ENCODE data around the gene ABLIM2.

ABLIM2 gene

DNA sequence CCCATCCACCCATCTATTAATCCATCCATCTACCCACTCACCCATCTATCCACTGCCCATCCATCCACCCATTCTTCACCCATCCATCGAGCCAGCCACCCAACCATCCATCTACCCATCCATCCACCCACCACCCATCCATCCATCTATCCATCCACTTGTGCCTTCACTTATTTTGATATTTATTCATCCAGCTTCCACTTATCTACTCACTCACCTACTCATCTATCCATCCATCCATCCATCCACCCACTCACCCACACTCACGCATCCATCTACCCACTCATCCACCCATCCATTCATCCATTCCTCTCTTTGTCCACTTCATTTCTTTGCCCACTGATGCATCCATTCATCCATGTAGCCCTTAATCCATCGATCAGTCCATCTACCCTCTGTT is 146.1 kb downstream of the ABLIM2 start:
- DNase-seq, result no peak

DNA sequence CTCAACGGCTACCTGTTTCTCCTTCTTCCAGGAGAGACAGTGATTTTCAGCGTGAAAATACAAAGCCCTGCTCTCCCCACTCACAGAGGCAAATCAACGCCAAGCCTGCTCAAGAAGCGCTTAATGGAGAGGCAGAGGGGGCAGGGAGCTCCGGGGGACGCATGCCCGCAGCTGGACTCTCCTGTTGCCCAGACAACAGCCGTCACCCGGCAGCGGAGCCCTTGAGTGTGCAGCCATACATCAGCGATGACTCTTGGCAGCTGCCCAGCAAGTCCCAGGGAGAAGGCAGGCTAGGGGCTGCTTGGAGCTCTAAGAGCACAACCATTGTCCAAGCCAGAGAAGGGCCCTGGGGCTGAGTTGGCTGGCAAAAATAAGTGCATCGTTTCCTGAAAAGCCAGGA is 148.0 kb downstream of the ABLIM2 start:
- DNase-seq, result peak; percentile 94

DNA sequence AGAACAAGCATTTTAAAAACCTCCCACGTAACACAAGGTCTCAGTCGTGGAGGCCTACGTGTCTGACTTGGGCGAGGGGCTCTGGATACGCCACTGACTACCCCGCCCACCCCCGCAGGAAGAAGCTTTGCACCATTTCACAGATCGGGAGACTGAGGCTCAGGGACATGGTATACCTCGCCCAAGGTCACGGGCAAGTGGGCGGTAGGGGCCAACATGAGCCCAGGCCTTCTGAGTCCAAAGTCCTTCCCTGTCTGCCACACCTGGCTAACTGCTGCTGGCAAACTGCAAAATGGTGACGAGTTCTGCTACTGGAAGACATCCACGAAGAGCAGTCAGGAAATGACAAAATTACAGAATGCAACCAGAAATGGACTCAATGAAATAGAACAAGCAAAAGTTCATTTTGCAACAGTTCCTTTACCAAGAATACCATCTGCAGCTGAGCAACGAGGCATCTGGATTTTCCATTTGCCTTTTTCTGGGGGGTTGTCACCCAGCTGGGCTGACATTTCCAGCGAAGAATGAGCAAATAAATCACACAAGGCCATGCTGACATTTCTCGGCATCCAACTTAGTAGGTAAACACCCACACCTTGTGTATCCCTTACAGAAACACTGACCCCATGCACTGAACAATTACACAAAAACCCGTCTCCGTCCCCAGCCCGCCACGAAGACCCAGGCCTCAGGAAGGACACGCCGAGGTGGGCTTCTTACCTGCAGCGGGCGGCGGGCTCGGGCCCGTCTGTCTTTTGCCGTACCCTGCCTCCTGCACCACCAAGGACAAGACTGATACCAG is 148.7 kb downstream of the ABLIM2 start:
- no peak for DNase-seq

DNA sequence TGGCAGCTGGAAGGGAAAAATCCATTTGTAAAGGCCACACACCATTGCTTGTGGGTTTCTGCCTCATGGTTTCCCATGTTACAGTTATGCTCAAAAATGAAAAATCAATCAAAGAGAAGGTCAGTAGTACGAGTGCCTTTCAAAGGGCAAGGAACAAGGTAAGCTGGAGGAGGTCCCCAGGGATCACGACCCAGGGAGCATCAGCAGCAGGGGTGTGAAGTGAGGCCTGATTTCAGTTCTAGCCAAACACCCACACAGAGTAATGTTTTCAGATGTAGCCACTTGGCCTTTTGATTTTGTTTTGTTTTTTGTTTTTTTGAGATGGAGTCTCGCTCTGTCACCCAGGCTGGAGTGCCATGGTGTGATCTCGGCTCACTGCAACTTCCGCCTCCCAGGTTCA is 149.5 kb downstream of the ABLIM2 start:
- no peak for DNase-seq

DNA sequence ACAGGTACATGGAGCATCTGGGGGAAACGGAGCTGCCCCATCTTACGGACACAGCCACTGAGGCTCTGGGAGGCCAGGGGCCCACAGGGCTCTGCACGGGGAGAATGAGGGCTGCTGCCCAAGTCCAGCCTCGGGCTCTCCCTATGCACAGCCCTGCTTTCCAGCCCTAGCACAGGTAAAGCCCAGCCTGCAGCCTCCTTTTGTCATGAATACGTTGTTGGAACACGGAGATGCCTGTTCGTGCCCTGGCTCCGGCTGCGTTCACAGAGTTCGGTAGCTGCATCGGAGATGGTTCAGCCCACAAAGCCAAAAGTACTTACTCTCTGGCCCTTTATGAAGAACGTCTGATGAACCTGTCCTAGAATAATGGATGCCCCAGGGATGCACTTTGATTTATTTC is 150.2 kb downstream of the ABLIM2 start:
- DNase-seq, result no peak

DNA sequence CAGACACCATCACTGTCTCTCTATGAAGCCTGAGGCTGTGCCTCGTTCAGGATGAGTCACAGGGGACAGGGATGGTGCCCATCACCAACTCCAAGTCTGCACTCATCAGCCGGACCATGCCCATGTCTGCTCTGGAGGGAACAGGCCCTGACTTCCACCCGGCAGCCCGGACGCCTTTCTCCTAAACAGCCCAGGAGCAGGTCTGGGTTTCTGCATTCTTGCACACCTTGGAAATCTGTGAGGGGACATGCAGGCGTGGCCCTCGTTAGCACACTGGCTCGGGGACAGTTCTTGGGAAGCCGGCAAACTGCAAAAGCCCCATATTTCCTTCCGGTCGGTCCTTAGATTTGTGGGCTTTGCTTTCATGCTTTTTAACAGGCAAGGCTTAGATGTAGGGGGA is 151.0 kb downstream of the ABLIM2 start:
- no peak for DNase-seq

DNA sequence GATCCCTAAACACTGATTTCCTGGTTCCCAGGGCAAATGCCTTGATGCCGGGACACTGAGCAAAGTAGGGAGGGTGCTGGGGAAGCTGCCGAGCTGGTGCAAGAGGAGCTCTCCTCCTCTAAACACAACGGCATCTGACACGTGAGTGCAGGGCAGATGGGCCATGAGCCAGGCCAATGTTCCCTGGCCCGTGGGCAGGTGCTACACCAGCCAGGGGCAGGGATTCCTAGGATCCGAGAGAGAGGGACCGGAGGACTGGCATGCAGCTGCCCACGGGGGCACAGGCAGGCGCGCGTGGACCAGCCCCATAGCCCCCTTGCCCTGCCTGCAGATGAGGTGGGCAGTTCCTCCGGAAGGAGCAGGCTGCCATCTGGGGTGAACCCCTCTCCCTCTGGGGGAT is 152.1 kb downstream of the ABLIM2 start:
- no peak for DNase-seq

DNA sequence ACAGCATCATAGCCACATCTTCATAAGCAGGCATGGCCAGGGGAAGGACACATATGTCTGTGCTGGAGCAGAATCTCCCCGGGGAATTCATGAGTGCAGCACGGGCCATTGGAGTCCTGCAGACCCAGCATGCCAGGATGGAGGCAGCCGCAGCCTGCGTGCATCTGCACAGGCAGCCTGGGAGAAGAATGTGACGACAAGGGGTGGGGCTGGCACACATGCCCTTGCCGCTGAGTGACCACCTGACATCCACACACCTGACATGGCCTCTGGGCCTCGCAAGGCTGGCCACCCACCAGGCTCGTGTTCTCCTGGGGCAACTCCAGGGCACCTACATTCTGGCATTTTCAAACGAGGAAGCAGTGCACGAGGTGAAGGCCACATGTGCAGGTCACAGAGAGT is 152.8 kb downstream of the ABLIM2 start:
- DNase-seq, result no peak

DNA sequence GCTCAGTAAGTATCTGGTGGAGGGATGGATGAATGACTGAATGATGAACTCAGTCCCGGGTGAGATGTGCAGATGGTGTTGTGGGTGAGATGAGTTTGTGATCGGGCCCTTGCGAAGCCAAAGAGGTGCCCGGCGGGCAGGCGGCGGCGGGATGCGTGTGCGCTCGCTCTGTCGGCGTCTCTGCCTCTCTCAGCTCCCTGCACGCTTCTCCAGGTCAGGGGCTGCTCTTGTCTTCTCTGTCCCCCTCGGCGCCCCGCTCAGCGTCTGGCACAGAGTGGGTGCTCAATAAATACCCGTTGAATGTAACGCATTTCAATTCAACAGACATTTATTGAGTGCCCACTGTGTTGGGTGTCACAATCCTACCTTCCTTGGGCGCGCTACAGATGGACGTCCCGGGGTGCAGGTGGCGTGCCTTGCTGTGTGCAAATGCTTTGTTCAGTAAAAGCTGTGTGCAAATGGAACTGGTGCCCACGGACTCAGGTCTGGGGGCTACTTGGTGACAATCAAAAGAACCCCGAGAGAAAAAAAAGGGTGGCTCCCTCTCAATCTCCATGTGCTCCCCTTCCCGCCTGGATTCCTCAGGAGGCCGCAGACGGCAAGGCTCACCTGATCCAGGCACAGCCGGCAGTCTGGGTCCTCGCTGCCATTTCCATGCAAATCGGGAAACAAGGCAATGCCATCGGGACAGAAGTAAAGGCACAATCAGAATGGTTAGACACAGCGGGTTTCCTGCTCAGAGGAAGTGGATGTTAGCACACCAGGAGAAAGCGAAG is 153.4 kb downstream of the ABLIM2 start:
- no peak for DNase-seq

DNA sequence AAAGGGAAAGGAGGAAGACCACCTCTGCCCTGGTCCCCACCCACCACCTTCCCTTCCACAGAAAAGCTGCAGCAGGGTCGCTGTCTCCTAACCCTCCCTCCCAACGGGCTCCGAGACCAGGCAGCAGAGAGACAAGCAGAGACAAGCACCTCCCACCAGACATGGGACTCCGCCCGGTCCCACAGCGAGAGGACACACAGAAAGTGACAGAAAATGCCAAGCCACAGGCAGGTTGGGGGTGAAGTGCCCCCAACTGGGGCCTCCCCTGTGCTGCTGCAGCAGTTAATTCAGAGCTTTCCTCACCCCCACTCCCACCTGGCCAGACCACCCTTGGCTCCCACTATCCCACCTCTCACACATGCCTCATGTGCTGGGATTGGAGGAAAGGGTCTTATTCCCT is 154.5 kb downstream of the ABLIM2 start:
- no peak for DNase-seq

DNA sequence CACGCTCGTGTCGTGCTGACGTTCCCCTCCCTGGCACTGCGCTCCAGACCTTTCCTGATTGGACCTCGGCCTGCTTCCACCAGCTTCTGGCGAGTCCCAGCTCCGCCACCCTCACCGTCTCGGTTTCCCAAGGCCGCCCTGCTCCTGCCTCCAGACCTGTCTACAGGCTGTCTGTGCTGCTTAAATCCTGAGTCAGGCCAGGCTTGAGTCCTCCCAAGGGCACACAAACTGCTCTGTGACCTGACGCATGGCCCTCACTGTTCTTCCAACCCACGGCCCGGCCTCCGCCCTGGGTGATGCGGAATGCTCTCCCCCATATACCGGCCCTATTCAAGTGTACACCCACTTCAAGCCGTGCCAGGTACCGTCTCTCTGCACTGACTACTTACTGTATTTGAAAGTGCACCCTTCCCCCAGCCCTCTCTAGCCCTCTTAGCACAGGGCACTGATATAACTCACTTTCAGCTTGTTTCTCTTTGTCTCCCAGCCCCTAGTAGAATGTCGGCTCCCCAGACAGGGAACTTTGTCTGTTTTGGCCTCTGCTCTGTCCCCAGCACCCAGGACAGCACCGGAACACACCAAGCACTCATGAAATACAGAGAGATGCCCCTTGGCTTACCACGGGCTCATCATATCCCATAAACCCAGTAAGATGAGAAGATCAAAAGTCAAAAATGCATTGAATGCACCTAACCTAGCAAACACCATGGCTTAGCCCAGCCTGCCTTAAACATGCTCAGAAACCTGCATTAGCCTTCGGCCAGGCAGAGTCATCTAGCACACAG is 155.9 kb downstream of the ABLIM2 start:
- no peak for DNase-seq

DNA sequence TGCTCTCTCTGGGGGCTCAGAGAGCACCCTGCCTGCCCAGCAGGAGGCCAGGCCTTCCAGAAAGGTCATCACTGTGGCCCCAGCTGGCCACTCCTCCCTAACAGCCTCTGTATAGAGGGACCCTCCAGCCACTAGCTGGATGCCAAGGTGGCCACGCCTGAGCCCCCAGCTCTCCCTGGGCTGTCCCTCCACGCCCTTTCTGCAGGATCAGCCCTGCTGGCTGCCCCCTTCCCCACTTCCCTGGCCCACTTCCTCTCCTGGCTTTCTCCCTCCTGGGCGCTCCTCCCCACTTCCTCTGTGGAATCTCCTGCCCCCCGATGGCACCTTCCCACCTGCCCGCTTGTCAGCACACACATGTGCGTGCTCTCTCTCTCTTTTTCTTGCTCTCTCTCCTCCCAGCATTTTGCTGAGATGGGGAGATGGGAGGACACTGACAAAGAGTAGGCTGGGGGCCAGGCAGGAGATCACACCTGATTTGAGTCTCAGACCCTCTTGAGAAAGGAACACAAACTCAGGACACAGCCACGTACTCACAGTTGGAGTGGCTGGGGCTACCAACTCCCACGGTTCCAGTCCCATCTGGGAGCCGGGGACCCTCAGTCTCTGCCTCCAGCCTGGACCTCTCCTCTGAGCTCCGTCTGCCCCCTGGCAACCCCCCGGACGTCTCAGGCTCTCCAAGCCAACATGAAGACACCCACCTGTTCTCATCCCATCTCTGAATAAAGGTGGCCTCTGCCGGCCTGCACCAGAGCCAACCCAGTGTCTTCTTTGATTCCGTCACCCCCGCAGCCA is 156.9 kb downstream of the ABLIM2 start:
- no peak for DNase-seq

DNA sequence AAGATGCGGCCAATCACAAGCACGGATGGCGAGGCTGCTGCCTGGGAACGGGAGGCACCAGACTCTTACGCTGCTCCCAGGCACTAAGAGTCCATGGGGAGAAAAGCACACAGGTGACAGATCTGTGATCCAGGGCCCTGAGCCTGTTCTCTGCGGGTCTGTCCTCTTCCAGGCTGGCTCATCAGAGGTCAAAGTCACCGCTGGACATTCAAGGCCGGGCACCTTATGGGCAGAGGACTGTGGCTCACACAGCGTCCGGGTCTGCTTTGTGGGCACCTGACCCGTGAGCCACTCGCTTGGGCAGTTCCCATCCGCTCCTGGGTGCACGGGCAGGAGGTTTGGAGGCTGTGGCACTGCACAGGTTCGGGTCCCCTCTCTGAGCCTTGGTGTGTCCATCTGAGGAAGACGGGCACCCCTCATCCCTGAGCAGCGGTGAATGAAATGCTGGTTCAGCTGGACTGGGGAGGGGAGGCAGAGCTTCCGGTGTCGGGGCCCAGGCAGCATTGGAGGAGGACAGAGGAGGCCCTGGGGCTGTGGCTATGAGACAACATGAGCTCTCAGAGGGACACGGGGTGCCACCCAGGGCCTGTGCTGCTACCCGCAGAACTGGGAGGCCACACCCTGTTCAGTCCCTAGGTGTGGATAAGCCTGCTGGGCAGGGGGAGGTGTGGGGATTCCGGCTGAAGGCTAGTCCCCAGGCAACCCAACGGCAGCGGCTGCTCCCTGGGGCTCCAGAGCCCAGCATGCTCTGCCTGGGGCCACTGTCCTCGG is 157.7 kb downstream of the ABLIM2 start:
- DNase-seq, result no peak

DNA sequence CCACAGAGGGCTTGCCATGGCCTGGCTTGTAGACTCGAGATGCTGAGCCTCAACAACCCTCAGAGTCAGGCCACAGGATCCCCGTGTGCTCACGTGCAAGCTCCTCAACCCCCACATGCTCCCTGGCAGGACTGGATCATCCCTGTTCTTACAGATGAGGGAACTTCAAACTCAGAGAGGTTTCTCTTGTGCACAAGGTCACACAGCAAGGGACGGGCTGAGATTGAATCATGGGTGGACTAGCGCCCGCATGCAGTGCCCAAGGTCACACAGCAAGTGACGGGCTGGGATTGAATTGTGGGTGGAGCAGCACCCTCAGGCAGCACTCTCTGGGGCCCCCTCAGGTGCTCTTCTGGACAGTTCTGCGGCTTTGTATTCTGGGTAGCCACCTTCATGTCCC is 158.4 kb downstream of the ABLIM2 start:
- DNase-seq, result no peak

DNA sequence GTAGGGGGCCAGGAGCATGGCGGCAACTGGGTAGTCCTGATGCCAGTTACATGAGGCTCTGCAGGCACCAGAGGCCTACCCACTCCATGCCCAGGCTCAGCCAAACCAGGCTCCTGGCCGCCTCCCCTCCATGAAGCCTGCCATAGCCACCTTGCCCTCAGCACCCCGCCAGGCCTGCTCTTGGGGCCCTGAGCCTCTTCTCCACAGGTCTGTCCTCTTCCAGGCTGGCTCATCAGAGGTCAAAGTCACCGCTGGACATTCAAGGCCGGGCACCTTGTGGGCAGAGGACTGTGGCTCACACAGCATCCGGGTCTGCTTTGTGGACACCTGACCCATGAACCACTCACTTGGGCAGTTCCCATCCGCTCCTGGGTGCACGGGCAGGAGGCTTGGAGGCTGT is 158.9 kb downstream of the ABLIM2 start:
- DNase-seq, result no peak

DNA sequence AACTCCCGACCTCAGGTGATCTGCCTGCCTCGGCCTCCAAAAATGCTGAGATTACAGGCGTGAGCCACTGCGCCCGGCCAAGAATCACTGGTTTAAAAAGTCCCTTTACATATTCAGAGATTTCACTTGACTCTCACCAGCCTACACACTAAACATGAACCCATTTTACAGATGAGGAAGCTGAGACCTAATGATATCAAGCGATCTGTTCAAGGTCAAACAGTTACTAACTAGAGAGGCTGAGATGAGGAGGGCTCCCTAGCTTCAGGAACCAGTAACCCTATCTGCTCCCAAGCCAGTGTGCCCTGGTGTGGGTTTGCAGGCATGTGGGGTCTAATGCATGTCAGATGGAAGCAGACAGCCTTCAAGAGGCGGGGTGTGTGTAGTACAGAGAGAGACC is 159.3 kb downstream of the ABLIM2 start:
- DNase-seq, result no peak

DNA sequence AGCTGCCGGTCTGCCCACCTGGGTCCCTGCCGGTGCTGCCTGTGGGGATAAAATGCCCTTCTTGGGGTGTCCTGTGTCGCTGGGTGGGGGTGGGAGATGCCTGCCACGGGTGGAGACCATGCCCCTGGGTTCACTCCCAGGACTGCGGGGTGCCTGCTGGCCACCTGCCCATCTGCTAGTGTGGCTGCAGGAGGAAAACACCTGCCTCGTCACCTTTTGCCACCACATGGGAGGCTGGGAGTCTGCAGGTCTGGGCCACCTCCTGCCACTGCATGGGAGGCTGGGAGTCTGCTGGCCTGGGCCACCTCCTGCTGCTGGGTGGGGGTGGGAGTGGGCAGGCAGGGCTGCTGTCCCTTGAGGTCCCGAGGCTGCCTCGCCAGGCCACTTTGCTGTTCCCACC is 160.2 kb downstream of the ABLIM2 start:
- no peak for DNase-seq

DNA sequence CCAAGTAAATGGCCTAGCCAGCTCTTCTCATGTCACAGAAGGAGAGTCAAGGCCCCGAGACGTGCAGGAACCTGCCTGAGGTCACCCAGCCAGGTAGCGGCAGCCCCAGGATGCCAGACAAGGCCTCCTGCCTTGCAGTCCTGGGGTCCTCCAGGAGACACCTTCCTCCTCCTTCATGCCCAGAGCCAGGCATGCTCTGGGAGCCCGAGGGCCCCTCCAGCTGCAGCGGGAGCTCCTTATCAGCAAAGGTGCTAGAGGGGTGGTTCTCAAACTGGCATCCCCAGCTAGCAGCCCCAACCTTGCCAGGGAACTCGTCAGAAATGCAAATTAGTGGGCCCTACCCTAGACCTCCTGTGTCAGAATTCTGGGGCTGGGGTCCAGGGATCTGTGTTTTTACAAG is 162.7 kb downstream of the ABLIM2 start:
- no peak for DNase-seq

DNA sequence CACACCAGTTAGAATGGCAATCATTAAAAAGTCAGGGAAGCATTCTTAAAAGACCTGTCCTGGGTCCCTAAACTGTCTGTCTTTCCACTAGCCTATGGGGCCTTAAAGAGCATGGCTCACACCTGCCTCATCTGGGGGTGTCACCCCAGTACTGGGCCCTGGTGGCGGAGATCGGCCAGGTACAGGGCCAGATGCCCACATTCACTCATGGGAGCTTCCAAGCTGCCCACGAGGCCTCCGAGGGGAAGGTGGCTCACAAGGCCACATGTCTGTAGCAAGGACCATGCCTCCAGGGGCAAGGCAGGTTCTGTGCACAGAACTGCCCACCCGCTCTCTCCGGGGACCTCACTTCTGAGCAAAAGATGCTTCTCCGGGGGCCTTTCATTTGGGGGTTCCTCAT is 163.5 kb downstream of the ABLIM2 start:
- DNase-seq, result no peak

DNA sequence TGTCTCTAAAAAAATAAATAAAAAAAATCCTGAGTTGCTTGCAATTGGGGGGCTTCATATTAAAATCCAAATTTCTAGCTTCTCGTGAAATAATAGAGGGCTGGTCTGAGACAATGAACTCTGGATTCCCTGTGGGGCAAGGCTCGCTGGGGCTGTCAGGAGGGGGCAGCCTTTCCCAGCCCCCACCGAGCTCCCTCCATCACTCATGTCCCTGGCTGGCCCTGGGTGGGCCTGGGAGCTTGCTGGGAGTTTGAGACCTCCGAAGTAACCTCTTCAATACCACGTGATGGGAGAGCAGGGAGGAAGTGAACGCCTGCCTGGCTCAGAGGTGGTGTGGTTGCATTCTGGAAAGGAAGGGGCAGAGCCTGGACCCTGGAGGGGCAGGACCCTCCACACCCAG is 164.9 kb downstream of the ABLIM2 start:
- DNase-seq, result no peak

DNA sequence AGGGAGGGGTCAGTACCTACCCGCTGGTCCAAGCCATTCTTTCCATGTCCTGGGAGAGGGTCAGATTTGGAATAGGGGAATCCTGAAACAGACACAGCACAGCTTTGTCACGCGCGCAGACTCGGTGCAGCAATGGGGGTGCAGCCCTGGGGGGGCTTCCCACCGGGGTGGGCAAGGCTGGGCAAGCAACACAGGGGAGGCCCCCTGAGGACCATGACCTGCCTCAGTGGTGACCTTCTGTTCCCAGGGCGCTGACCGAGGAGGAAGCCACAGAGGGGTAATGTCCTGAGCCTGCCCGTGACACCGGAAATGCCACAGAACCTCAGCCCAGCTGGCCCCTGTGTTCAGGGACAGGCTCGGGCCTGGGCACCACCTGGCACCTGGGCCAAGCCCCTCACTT is 165.8 kb downstream of the ABLIM2 start:
- no peak for DNase-seq

DNA sequence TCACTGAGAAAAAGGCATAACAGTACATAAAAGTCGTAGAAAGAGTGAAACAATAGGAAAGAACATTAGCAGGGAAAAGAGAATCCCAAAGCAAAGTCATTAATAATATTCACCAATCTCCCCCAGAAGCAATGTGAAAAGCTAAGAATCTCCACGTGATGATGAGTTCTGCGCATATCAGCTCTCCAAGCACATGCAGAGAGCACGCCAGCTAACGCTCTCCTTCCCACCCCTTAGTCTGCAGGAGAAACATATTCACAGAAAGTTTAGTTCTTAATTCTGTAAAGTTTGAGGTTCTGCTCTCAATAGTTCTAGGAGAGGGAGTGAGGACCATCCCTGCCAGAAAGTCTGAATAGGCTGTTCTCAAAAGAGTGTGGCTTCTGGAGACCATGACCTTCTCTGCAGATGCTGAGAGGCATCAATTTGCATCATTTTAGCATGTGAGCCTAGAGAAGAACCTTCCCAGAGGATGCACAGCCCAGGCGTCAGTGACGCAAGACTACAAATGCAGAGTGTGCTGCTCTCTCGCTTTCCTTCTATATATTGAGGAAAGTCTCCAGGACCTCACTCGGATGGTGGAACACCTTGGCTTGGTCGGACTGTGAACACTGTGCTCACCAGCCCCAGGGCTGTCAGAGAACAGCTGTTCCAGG is 167.7 kb downstream of the ABLIM2 start:
- no peak for DNase-seq
